Esophagus squamous epithelium (tissue), 4 donors: Measurements from ENCODE around the gene FAM120B.

Source experiments
- CTCF ChIP-seq, 6 experiments: fragments of 450-650 bp in 4 of 6; fragments of 200-600 bp in 2 of 6; sonication (generic) in 2 of 6; IDR thresholded peaks; one replicate each; pipeline ENCODE4 v1.5.1; 2016 to 2019; ENCODE audit warnings: antibody characterized with exemption in 6 of 6, mild to moderate bottlenecking in 4 of 6, moderate library complexity in 4 of 6
- POLR2A ChIP-seq, 4 donors: fragments of 450-650 bp; IDR thresholded peaks; one replicate each; pipeline ENCODE4 v1.6.1; 2017; ENCODE audit warnings: antibody characterized with exemption in 4 of 4, mild to moderate bottlenecking in 4 of 4, moderate library complexity in 3 of 4

GRCh38 chr6:170271771-170272314 is 34.7 kb upstream of the FAM120B start:
- TF ChIP-seq CTCF (IDR thresholded peaks at IDR 0.05): no peak
- TF ChIP-seq POLR2A (IDR thresholded peaks at IDR 0.05): no peak
